Fibroblast of lung (primary cell): Measurements from ENCODE around the gene ANKRD62. TPM values are rescaled to one million over a fixed set of nuclear protein-coding genes. Genes with fewer than 3 reads are reported as not detected.

Experiments used
- DNase-seq, 2 donors: peaks; one replicate each; pipeline versions ENCODE4 v3.0.0 to v3.0.0-alpha.2; 2010; ENCODE audit warnings: low read depth in 2 of 2
- H2AFZ ChIP-seq: 2 replicates; pipeline ENCODE4 v1.5.1; 2012; ENCODE audit warnings: low read length, control low read depth, inconsistent platforms
- H3K27ac ChIP-seq: 2 replicates; pipeline ENCODE4 v1.5.1; 2011; ENCODE audit warnings: low read length, control low read depth; ENCODE audit not compliant: insufficient read depth
- H3K27me3 ChIP-seq: 2 replicates; pipeline ENCODE4 v1.5.1; 2011; ENCODE audit warnings: mild to moderate bottlenecking, low read length; ENCODE audit not compliant: control insufficient read depth, insufficient read depth
- H3K36me3 ChIP-seq: 2 replicates; pipeline ENCODE4 v1.5.1; 2011; ENCODE audit warnings: low read length; ENCODE audit not compliant: control insufficient read depth, insufficient read depth
- H3K4me1 ChIP-seq: 2 replicates; pipeline ENCODE4 v1.5.1; 2011; ENCODE audit warnings: low read length; ENCODE audit not compliant: control insufficient read depth, insufficient read depth; ENCODE audit errors: extremely low read depth
- H3K4me2 ChIP-seq: 2 replicates; pipeline ENCODE4 v1.5.1; 2011; ENCODE audit warnings: low read length, control low read depth; ENCODE audit not compliant: insufficient read depth; ENCODE audit errors: extremely low read depth
- H3K4me3 ChIP-seq, 4 experiments: fragments of 200-600 bp in 1 of 4; sonication (generic) in 1 of 4; replicated peaks in 1 of 4; 2 replicates each; pipeline ENCODE4 v1.5.1; 2011 to 2016; ENCODE audit warnings: low read length in 4 of 4, low read depth in 3 of 4, mild to moderate bottlenecking in 3 of 4, control low read depth in 2 of 4, inconsistent platforms in 1 of 4, mixed read lengths in 1 of 4; ENCODE audit not compliant: insufficient read depth in 1 of 4; ENCODE audit errors: control extremely low read depth in 1 of 4
- H3K79me2 ChIP-seq: 2 replicates; pipeline ENCODE4 v1.5.1; 2012; ENCODE audit warnings: mild to moderate bottlenecking, low read length, inconsistent platforms; ENCODE audit not compliant: control insufficient read depth, insufficient read depth
- H3K9ac ChIP-seq: 2 replicates; pipeline ENCODE4 v1.5.1; 2011; ENCODE audit warnings: mild to moderate bottlenecking, low read length, control low read depth; ENCODE audit not compliant: insufficient read depth
- H3K9me3 ChIP-seq: 2 replicates; pipeline ENCODE4 v1.5.1; 2012; ENCODE audit warnings: low read depth, low read length; ENCODE audit not compliant: control insufficient read depth, insufficient read depth
- H4K20me1 ChIP-seq: 2 replicates; pipeline ENCODE4 v1.5.1; 2011; ENCODE audit warnings: low read length; ENCODE audit not compliant: control insufficient read depth, insufficient read depth; ENCODE audit errors: extremely low read depth
- CTCF ChIP-seq, 2 donors: IDR thresholded peaks in 1 of 2; conservative IDR thresholded peaks in 1 of 2; 1 replicate in 1 of 2; 2 replicates in 1 of 2; pipeline ENCODE4 v1.5.1; 2011 to 2012; ENCODE audit warnings: low read length in 2 of 2, control low read depth in 1 of 2, inconsistent platforms in 1 of 2, low read depth in 1 of 2, mild to moderate bottlenecking in 1 of 2
- EZH2 ChIP-seq: IDR thresholded peaks from 2 replicates; pipeline ENCODE4 v1.5.1; 2012; ENCODE audit warnings: low read length, control low read depth, mild to moderate bottlenecking; ENCODE audit errors: missing control alignments
- polyA plus RNA-seq, 2 donors: library from polyadenylated mRNA; depleted of rRNA in 1 of 2; stranded (reverse) in 1 of 2; unstranded in 1 of 2; fragments of >200 nt; gene quantifications; 2 replicates each; pipeline ENCODE4 v1.2.1, GENCODE V29; 2011 to 2012; ENCODE audit warnings: missing spikeins in 1 of 2
- total RNA-seq: library from RNA; depleted of rRNA; stranded (reverse); fragments of >200 nt; gene quantifications from 2 replicates; pipeline ENCODE4 v1.2.1, GENCODE V29; 2014

Gene ANKRD62
- total and polyA plus RNA-seq, 2 donors (not counting 1 experiment from before 2014, with no cell fraction given): not detected

GRCh38 chr18:12162786-12163185 lies 69.1 kb downstream of the ANKRD62 start:
- TF ChIP-seq EZH2: no peak
- TF ChIP-seq CTCF (conservative IDR thresholded peaks at IDR 0.05 in 1 of 2, IDR thresholded peaks at IDR 0.05 in 1 of 2; ENCODE audit: low read depth in 1 of 2, low read length in 2 of 2): no peak

GRCh38 chr18:12165038-12165768 lies 71.6 kb downstream of the ANKRD62 start:
- no peak for DNase-seq
- TF ChIP-seq EZH2: no peak
- no peak for TF ChIP-seq CTCF (conservative IDR thresholded peaks at IDR 0.05 in 1 of 2, IDR thresholded peaks at IDR 0.05 in 1 of 2; ENCODE audit: low read depth in 1 of 2, low read length in 2 of 2)
- no peaks in the 10 kb centered on the region for H3K9me3 ChIP-seq

More at GRCh38 chr18:12162786-12163185, 69.1 kb downstream of the ANKRD62 start:
- H4K20me1 ChIP-seq: no peaks in the 10 kb centered on the region
- no peak overlapping the region for H3K4me2 ChIP-seq
- DNase-seq: no peak
- H3K27me3 ChIP-seq: no peaks in the 10 kb centered on the region
- no peak overlapping the region for H3K9ac ChIP-seq
- no peaks in the 10 kb centered on the region for H3K9me3 ChIP-seq
- no peak overlapping the region for H3K4me3 ChIP-seq
- H2AFZ ChIP-seq: no peak overlapping the region
- no peaks in the 10 kb centered on the region for H3K4me1 ChIP-seq
- no peaks in the 10 kb centered on the region for H3K36me3 ChIP-seq
- no peaks in the 10 kb centered on the region for H3K79me2 ChIP-seq
- H3K27ac ChIP-seq: no peak overlapping the region

More at GRCh38 chr18:12165038-12165768, 71.6 kb downstream of the ANKRD62 start:
- no peaks in the 10 kb centered on the region for H4K20me1 ChIP-seq
- H3K4me3 ChIP-seq: no peak overlapping the region
- no peak overlapping the region for H3K4me2 ChIP-seq
- no peak overlapping the region for H3K27ac ChIP-seq
- H3K9ac ChIP-seq: no peak overlapping the region
- H2AFZ ChIP-seq: no peak overlapping the region
- no peaks in the 10 kb centered on the region for H3K4me1 ChIP-seq
- H3K79me2 ChIP-seq: no peaks in the 10 kb centered on the region
- H3K27me3 ChIP-seq: no peaks in the 10 kb centered on the region
- no peaks in the 10 kb centered on the region for H3K36me3 ChIP-seq

Other genes starting within 250 kb of the ANKRD62 start
- 45.7 and 49.7 TPM in 2 replicates for gene CHMP1B, start 242.4 kb upstream of the ANKRD62 start, total RNA-seq
- 26.3 and 26.5 TPM in 2 replicates for gene CHMP1B, start 242.4 kb upstream of the ANKRD62 start, polyA plus RNA-seq
- 29.7 and 32.1 TPM in 2 replicates for gene MPPE1, start 185.5 kb upstream of the ANKRD62 start, total RNA-seq
- 16.5 and 23.3 TPM in 2 replicates for gene MPPE1, start 185.5 kb upstream of the ANKRD62 start, polyA plus RNA-seq
- gene IMPA2, start 112.3 kb upstream of the ANKRD62 start, total RNA-seq: 19.5 and 23.0 TPM in 2 replicates
- gene IMPA2, start 112.3 kb upstream of the ANKRD62 start, polyA plus RNA-seq: 3.8 and 4.4 TPM in 2 replicates
- gene CIDEA, start 160.5 kb downstream of the ANKRD62 start, total RNA-seq: 0.26 and 1.7 TPM in 2 replicates
- 0.12 and 0.21 TPM in 2 replicates for gene CIDEA, start 160.5 kb downstream of the ANKRD62 start, polyA plus RNA-seq
- gene TUBB6, start 214.4 kb downstream of the ANKRD62 start, total RNA-seq: 269 and 408 TPM in 2 replicates
- 549 and 646 TPM in 2 replicates for gene TUBB6, start 214.4 kb downstream of the ANKRD62 start, polyA plus RNA-seq